ENCODE results near the gene CASP10.

DNA sequence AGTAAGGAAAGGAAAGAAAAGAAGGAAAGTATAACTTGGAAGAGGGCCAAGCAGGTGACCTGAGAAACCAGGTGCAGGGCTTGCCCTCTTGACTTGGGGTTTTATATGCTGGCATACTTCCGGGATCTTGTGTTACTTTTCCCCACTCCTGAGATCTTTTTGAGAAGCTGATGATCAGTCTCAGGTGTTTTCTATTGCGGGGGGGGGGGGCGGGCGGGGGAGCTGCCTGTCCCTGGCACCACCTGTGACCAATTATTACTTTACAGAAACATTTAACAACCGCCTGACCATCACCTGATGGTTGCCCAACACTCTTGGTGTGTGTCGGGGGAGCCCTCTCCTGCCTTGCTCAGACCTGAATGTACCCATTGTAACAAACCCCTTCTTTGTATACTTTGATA lies 6.9 kb upstream of the CASP10 start:
- TF ChIP-seq, protein P1, sequence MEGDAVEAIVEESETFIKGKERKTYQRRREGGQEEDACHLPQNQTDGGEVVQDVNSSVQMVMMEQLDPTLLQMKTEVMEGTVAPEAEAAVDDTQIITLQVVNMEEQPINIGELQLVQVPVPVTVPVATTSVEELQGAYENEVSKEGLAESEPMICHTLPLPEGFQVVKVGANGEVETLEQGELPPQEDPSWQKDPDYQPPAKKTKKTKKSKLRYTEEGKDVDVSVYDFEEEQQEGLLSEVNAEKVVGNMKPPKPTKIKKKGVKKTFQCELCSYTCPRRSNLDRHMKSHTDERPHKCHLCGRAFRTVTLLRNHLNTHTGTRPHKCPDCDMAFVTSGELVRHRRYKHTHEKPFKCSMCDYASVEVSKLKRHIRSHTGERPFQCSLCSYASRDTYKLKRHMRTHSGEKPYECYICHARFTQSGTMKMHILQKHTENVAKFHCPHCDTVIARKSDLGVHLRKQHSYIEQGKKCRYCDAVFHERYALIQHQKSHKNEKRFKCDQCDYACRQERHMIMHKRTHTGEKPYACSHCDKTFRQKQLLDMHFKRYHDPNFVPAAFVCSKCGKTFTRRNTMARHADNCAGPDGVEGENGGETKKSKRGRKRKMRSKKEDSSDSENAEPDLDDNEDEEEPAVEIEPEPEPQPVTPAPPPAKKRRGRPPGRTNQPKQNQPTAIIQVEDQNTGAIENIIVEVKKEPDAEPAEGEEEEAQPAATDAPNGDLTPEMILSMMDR (IDR thresholded peaks at IDR 0.05; ENCODE audit: borderline replicate concordance, extremely low read depth, low read length, poor library complexity, severe bottlenecking), result no peak
- no peak for TF ChIP-seq EZH2 (IDR thresholded peaks at IDR 0.05; ENCODE audit: borderline replicate concordance, low read depth, low read length, severe bottlenecking)
